ENCODE data around the gene KRTAP2-2.
"Not testable (repeated sequence)": the region's sequence is repeated elsewhere in the genome, so short reads cannot be mapped to it uniquely, and the experiment has no call there.

The KRTAP2-2 gene

GRCh38 chr17:41082626-41083025, 27.6 kb upstream of the KRTAP2-2 start:
- H3K4me2 ChIP-seq: no peak overlapping the region
- H3K4me1 ChIP-seq: no peaks in the 10 kb centered on the region
- H3K4me3 ChIP-seq: no peak overlapping the region
- H3K27me3 ChIP-seq: no peaks in the 10 kb centered on the region
- H3K36me3 ChIP-seq: no peaks in the 10 kb centered on the region
- H3K9me3 ChIP-seq: no peaks in the 10 kb centered on the region
- no peaks in the 10 kb centered on the region for H4K20me1 ChIP-seq
- no peak for TF ChIP-seq Cebpa-rat (IDR thresholded peaks at IDR 0.05)
- no peak overlapping the region for H3K9ac ChIP-seq
- no peak overlapping the region for H3K27ac ChIP-seq

GRCh38 chr17:41076788-41077187, 21.8 kb upstream of the KRTAP2-2 start:
- TF ChIP-seq Cebpa-rat (IDR thresholded peaks at IDR 0.05): no peak
- Histone ChIP-seq H3K4me1 (no peaks in the 10 kb centered on the region), H3K9me3 (no peaks in the 10 kb centered on the region), H3K9ac (no peak overlapping the region), H3K36me3 (no peaks in the 10 kb centered on the region), H4K20me1 (no peaks in the 10 kb centered on the region), H3K27me3 (no peaks in the 10 kb centered on the region), H3K4me3 (no peak overlapping the region), H3K4me2 (no peak overlapping the region), H3K27ac (no peak overlapping the region)

- Histone ChIP-seq H3K4me3 (no peak overlapping the region), H3K27ac (no peak overlapping the region), H3K36me3 (no peaks in the 10 kb centered on the region), H3K9ac (no peak overlapping the region), H4K20me1 (no peaks in the 10 kb centered on the region), H3K27me3 (no peaks in the 10 kb centered on the region), H3K4me1 (no peaks in the 10 kb centered on the region), H3K4me2 (no peak overlapping the region), H3K9me3 (no peaks in the 10 kb centered on the region)
- no peak for TF ChIP-seq Cebpa-rat (IDR thresholded peaks at IDR 0.05)
These were observed 18.6 kb upstream of the KRTAP2-2 start for GRCh38 chr17:41073676-41074075.

GRCh38 chr17:41071606-41072360, 16.8 kb upstream of the KRTAP2-2 start:
- Histone ChIP-seq H3K4me3 (no peak overlapping the region), H4K20me1 (no peaks in the 10 kb centered on the region), H3K27ac (no peak overlapping the region), H3K9ac (no peak overlapping the region), H3K9me3 (no peaks in the 10 kb centered on the region), H3K4me2 (no peak overlapping the region), H3K27me3 (no peaks in the 10 kb centered on the region), H3K36me3 (no peaks in the 10 kb centered on the region), H3K4me1 (no peaks in the 10 kb centered on the region)
- no peak for TF ChIP-seq Cebpa-rat (IDR thresholded peaks at IDR 0.05)

GRCh38 chr17:41069031-41069430, 14.0 kb upstream of the KRTAP2-2 start:
- no peaks in the 10 kb centered on the region for H3K9me3 ChIP-seq
- no peaks in the 10 kb centered on the region for H3K4me1 ChIP-seq
- H3K4me3 ChIP-seq: no peak overlapping the region
- no peak overlapping the region for H3K9ac ChIP-seq
- H3K27me3 ChIP-seq: no peaks in the 10 kb centered on the region
- H3K4me2 ChIP-seq: no peak overlapping the region
- no peaks in the 10 kb centered on the region for H3K36me3 ChIP-seq
- no peak for TF ChIP-seq Cebpa-rat (IDR thresholded peaks at IDR 0.05)
- H3K27ac ChIP-seq: no peak overlapping the region
- no peaks in the 10 kb centered on the region for H4K20me1 ChIP-seq

- Histone ChIP-seq H3K4me1 (no peaks in the 10 kb centered on the region), H3K36me3 (no peaks in the 10 kb centered on the region), H3K4me3 (no peak overlapping the region), H4K20me1 (no peaks in the 10 kb centered on the region), H3K4me2 (no peak overlapping the region), H3K9me3 (no peaks in the 10 kb centered on the region), H3K9ac (no peak overlapping the region), H3K27ac (no peak overlapping the region), H3K27me3 (no peaks in the 10 kb centered on the region)
- TF ChIP-seq Cebpa-rat (IDR thresholded peaks at IDR 0.05): no peak
These were observed 12.3 kb upstream of the KRTAP2-2 start for GRCh38 chr17:41067281-41067680.

- no peak for TF ChIP-seq Cebpa-rat (IDR thresholded peaks at IDR 0.05)
- Histone ChIP-seq H3K9ac (no peak within 1 kb of the TSS), H3K4me3 (no peak within 1 kb of the TSS), H3K9me3 (no peaks in the 10 kb centered on the region), H3K4me2 (no peak within 1 kb of the TSS), H3K27me3 (no peaks in the 10 kb centered on the region), H3K27ac (no peak within 1 kb of the TSS), H3K4me1 (no peaks in the 10 kb centered on the region), H3K36me3 (no peaks in the 10 kb centered on the region), H4K20me1 (no peaks in the 10 kb centered on the region)
These were observed 11.0 kb upstream of the KRTAP2-2 start, which contains the start of gene KRTAP2-4 for GRCh38 chr17:41065829-41066624. Gene KRTAP2-4, minus strand, starts transcription at chr17:41065879. Its CDS starts 34 bp downstream, at chr17:41065845.

- not testable (repeated sequence) for H3K4me3 ChIP-seq, H3K27ac ChIP-seq, H3K9me3 ChIP-seq, H3K4me1 ChIP-seq, H3K27me3 ChIP-seq, H3K9ac ChIP-seq, H4K20me1 ChIP-seq, H3K4me2 ChIP-seq, H3K36me3 ChIP-seq
These were observed 10.1 kb upstream of the KRTAP2-2 start for GRCh38 chr17:41065016-41065689.

GRCh38 chr17:41064301-41064700, 9.3 kb upstream of the KRTAP2-2 start:
- H3K9me3 ChIP-seq: no peaks in the 10 kb centered on the region
- H4K20me1 ChIP-seq: no peaks in the 10 kb centered on the region
- H3K27me3 ChIP-seq: no peaks in the 10 kb centered on the region
- no peak overlapping the region for H3K4me3 ChIP-seq
- no peak overlapping the region for H3K27ac ChIP-seq
- TF ChIP-seq Cebpa-rat (IDR thresholded peaks at IDR 0.05): no peak
- no peaks in the 10 kb centered on the region for H3K4me1 ChIP-seq
- H3K4me2 ChIP-seq: no peak overlapping the region
- H3K9ac ChIP-seq: no peak overlapping the region
- no peaks in the 10 kb centered on the region for H3K36me3 ChIP-seq

- no peak overlapping the region for H3K4me3 ChIP-seq
- no peaks in the 10 kb centered on the region for H3K4me1 ChIP-seq
- no peak overlapping the region for H3K27ac ChIP-seq
- TF ChIP-seq Cebpa-rat (IDR thresholded peaks at IDR 0.05): no peak
- H3K9ac ChIP-seq: no peak overlapping the region
- no peak overlapping the region for H3K4me2 ChIP-seq
- H3K27me3 ChIP-seq: no peaks in the 10 kb centered on the region
- no peaks in the 10 kb centered on the region for H3K9me3 ChIP-seq
- no peaks in the 10 kb centered on the region for H4K20me1 ChIP-seq
- H3K36me3 ChIP-seq: no peaks in the 10 kb centered on the region
These were observed 8.4 kb upstream of the KRTAP2-2 start for GRCh38 chr17:41063449-41063848.

All from BLaER1 (cell line).